BLaER1 (cell line): ENCODE measurements around the gene HIPK4.

ENCODE experiments used
- H3K27ac ChIP-seq: shearing (Covaris generic); formaldehyde crosslinking; 2 replicates; pipeline ENCODE4 v1.8.1; 2022
- H3K27me3 ChIP-seq: shearing (Covaris generic); formaldehyde crosslinking; 2 replicates; pipeline ENCODE4 v1.8.1; 2022
- H3K36me3 ChIP-seq: shearing (Covaris generic); formaldehyde crosslinking; 2 replicates; pipeline ENCODE4 v1.8.1; 2022
- H3K4me1 ChIP-seq: shearing (Covaris generic); formaldehyde crosslinking; 2 replicates; pipeline ENCODE4 v1.8.1; 2022
- H3K4me2 ChIP-seq: shearing (Covaris generic); formaldehyde crosslinking; 2 replicates; pipeline ENCODE4 v1.8.1; 2022
- H3K4me3 ChIP-seq: shearing (Covaris generic); formaldehyde crosslinking; 2 replicates; pipeline ENCODE4 v1.8.1; 2022
- H3K9ac ChIP-seq: shearing (Covaris generic); formaldehyde crosslinking; 2 replicates; pipeline ENCODE4 v1.8.1; 2022
- H3K9me3 ChIP-seq: shearing (Covaris generic); formaldehyde crosslinking; 2 replicates; pipeline ENCODE4 v1.8.1; 2022
- H4K20me1 ChIP-seq: shearing (Covaris generic); formaldehyde crosslinking; 2 replicates; pipeline ENCODE4 v1.8.1; 2022
- Cebpa-rat ChIP-seq: shearing (Covaris generic); IDR thresholded peaks from 2 replicates; pipeline ENCODE4 v1.8.1; 2022

The HIPK4 gene

GRCh38 chr19:40331052-40331451 is 58.9 kb downstream of the HIPK4 start:
- no peak for TF ChIP-seq Cebpa-rat
- Histone ChIP-seq H3K9me3 (peaks cover 5% of the 10 kb centered on the region), H3K27me3 (no peaks in the 10 kb centered on the region), H4K20me1 (peaks cover 2% of the 10 kb centered on the region), H3K4me1 (peaks cover 4% of the 10 kb centered on the region; the same call in 1 of the 2 replicates), H3K4me2 (no peak overlapping the region), H3K27ac (no peak overlapping the region), H3K36me3 (peaks cover 97% of the 10 kb centered on the region), H3K9ac (no peak overlapping the region), H3K4me3 (no peak overlapping the region)
